Stimulated activated CD8-positive, alpha-beta memory T cell treated with anti-CD3 and anti-CD28 coated beads, Interleukin-12 subunit alpha, Interleukin-12 subunit beta, amount 100 ng/mL, for 4 hours (primary cell): ENCODE data around the gene HRH4.
A peak's percentile ranks its signal among the peaks of the same experiment; 100 is the strongest.

ENCODE experiments used
- DNase-seq: peaks from one replicate; pipeline ENCODE4 v3.0.0-alpha.2; 2020; ENCODE audit warnings: low read depth

Gene HRH4, protein sequence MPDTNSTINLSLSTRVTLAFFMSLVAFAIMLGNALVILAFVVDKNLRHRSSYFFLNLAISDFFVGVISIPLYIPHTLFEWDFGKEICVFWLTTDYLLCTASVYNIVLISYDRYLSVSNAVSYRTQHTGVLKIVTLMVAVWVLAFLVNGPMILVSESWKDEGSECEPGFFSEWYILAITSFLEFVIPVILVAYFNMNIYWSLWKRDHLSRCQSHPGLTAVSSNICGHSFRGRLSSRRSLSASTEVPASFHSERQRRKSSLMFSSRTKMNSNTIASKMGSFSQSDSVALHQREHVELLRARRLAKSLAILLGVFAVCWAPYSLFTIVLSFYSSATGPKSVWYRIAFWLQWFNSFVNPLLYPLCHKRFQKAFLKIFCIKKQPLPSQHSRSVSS

DNA sequence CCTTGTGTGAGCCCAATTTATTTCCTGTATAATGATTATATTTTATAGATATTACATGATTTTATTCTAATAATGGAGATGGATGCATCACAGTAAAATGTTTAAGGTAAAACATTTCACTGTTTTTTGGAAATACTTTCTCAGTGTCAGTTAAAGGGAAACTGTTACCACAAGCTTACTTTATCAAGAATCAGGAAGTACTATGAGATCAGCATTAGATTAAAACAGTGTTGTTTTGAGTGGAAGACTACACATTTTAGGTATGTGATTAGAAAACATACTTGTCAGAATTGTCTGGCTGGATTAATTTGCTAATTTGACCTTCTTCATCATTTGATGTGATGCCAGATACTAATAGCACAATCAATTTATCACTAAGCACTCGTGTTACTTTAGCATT lies at the start of gene HRH4:
Gene HRH4, plus strand, starts transcription at position 250 of the 400 bp plus-strand sequence. Its CDS starts 92 bp downstream, at position 342.
- no peak for DNase-seq

DNA sequence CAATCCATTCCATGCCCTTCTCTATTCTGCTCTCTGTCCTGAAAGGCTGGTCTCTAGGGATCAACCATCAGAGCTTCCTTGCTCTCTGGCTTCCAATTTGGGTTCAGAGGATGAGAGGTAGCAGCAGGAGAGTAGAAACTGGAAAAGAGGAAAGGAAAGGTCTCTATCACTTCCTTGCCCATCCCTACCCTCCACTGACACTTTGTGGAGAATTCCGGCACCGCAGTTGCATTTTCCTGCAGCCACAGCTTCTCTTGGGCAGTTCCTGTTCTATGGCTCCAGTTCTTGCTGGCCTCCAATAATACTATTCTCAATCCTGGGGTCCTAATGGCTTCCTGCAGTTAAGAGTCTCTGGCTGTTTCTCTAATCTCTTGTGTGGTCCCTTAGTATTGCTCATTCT lies 47.3 kb upstream of the HRH4 start:
- no peak for DNase-seq

DNA sequence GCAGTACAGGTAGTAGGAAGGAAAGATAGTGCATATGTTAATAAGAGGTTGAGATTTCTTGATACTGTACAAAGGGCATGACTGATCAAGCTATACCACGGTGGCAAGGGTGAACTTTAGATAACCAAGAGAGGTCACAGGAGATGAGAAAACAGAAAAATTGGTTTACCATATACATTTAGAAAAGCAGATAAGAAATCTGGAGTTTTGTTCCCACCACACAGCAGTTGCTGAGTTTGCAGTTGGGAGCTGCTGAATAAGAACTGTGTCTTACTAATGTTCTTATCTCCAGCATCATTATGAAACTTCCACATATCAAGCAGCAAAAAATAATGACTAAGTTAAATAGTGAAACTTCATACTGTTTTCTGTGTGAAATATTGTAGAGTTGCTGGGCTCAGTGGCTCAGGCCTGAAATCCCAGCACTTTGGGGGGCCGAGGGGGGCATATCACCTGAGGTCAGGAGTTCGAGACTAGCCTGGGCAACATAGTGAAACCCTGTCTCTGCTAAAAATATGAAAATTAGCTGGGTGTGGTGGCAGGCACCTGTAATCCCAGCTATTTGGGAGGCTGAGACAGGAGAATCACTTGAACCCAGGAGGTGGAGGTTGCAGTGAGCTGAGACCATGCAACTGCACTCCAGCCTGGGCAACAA lies 46.0 kb upstream of the HRH4 start:
- DNase-seq, result no peak

DNA sequence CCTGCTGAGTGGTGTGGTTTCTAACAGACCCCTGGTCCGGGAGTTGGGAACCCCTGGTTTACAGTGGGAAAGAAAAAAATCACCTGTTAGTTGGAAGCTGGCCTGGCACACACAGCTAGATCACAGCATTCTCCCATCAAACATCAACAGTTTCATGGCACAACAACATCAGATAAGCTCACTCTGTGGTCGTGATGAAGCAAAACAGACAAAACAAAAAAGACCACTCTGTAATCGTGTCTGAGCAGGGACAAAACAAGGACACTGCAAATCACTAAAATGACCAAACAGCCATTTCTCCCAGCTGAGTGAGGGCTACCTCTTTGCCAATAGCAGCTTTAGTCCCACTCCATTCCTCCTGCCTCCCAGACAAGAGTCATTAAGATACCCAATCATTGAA lies 43.0 kb upstream of the HRH4 start:
- no peak for DNase-seq

DNA sequence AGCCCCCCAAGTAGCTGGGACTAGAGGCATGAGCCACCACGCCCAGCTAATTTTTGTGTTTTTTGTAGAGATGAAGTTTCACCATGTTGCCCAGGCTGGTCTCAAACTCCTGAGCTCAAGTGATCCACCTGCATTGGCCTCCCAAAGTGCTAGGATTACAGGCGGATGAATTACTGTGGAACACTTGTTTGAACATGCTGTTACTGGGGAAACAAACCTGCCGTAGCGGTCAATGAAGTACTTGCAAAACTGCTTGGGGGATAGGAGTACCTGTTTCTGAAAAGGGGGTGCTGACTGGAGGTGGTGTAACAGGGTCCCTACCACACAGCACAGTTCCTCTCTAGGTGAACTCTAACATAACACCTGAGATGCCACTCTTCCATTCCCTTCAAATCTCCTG lies 39.9 kb upstream of the HRH4 start:
- DNase-seq, result no peak

DNA sequence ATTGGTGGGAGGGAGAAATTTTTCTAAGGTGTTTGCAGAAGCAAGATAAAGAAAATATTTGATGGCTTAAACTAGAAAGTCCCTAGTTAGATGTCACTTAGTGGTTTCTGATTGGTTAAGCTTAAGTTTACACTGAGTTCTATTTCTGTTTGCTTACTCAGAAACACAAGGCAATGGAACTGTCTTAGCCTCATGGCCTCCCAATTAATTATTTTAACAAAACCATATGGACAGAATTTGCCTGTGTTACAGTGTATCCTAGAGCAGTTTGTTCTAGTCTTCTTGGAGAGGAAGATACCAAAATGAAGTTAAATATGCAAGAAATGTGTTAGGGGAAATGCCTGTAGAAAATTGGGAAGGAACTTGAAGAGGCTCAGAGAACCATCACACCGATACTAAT lies 38.6 kb upstream of the HRH4 start:
- DNase-seq, result no peak

DNA sequence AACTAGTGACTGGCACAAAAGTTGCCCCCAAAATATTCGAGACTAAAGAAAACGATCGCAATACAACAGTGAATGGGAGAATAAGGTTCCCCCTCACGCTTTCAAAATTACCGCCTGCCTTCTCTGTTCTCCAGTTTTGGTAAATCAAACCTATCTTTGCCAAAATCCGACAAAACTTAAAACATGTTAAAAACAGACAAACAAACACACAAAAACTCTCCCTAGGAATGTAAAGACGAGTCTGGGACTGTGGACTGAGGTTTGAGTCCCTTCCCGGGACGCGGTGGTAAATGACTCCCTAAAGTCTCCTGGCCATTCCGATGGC lies 34.4 kb upstream of the HRH4 start:
- no peak for DNase-seq

DNA sequence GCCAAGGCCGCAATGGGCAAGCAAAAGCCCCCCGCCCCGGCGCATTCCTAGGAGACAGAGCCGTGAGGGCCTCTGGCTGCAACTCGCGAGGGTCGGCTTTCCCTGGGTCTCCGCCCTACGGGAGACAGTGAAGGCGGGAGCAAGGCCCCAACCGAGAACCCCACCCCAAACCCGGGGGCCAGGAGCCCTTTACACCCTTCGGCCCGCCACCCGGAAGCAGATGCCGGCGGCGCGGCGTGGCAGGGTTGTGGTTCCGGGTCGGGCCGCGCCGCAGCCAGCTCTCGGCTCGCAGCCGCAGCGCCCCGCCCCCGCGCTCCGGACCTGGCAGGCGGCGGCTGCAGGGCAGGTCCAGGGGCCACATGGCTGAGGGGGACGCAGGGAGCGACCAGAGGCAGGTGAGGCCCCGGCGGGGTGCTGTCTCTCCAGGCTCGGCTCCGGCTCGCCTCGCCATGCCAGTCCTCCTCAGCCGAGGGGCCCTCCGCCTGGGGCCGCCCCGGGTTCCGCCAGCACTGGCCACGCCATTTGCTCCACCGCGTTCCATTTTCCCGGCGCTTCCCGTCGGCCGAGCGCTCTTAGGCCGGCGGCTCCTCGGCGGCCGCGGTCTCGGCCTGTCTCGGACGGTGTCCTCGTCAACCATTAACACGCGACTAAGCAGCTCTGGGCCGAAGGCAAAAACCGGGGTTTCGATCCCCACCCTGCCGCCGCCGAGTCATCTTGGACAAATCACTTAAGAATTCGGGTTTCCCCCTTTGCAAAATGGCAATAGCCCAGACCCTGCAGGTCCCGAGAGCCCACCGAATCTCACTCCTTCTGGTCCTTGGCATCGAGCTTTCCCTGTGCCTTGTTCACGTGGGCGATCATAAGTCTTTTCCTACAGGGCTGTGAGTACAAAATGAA lies 33.8 kb upstream of the HRH4 start, which contains the start of gene IMPACT:
Gene IMPACT, plus strand, starts transcription at position 273 of the 897 bp plus-strand sequence. Its CDS starts 87 bp downstream, at position 360.
- DNase-seq, result peak; percentile 71

DNA sequence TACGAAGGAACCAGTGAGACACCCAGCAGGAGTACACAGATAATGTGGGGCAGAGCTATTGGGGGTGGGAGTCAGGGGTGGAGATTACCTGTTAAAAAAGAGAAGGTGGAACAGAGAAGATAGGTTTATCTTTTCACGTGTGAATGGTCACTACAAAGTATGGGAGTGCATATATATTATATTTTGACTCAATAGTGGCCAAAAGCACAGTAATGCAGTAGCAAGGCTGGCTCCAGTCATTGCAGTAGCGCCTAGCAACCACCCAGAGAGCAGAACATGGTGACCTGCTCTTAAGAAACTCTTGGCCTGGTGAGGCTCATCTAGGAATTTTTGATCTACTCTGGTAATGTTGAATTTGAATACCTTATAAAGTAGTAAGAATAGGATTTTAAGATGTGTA lies 33.0 kb upstream of the HRH4 start:
- no peak for DNase-seq

DNA sequence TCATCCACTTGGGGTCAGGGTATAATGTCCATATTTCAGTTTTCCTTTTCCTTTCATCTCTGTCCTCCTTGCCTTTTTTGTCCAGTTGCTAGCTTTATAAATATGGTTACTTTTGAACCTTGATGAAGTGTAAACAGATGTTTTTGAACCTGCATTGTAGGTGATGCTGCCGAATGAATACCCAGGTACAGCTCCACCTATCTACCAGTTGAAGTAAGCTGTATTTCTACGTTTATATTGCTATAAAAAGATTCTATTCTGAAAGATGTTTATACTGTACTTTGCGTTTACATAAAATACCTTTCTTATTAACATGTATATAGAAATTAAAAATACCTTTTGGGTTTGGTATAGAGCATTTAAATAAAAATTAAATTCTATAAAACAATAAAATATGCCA lies 31.7 kb upstream of the HRH4 start:
- no peak for DNase-seq

DNA sequence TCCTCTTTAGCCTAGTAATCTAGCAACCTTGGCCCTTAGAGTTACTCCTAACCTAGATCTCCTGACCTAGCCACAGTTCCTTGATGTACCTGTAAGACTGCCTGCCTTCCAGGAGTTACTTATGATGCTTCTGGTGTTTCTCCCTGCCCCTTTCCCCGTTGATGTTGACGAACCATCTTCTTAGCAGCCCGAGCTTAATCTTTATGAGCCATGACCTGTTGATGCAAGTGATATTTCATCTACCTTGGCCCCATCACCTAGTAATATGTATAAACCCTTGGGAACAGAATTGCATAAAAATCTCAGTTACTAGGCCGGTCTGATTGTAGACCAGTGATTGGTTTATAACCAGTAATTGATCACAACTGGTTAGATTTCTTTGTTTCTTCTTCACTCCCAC lies 31.2 kb upstream of the HRH4 start:
- no peak for DNase-seq

DNA sequence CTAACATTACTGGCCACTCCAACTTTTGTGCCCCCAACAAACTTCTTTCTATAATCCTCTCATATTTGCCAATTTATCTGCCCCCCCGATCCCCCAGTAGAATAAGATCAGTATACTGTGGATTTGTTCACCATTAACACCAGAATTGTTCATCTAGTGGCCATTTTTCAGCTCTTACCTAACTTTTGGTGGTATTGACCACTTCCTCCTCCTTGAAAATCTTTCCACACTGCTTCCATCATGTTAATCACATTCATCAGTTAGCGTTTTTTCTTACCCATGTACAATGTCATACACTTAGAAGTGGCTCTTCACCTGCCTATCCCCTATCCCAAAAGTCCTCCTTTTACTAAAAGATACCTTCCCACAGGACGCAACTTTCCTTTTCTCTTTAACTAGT lies 27.8 kb upstream of the HRH4 start:
- DNase-seq, result no peak

DNA sequence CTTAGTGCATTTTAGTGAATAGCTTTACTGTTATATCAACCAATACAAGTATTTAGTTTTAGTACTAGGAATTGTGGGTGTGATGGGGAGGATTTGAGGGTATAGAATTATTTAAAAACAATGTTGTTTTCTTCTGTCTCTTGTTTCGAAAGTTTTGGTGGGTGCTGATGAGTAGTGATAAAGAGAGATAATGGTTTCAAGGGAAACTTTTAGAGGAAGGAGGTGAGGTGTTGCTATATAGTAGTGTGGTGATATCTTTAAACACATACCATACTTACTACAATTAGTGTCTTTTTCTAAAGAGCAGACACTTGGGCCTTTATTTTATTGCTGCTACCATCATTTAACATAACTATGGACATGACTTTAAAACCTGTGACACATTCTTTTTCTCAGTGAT lies 23.5 kb upstream of the HRH4 start:
- no peak for DNase-seq

DNA sequence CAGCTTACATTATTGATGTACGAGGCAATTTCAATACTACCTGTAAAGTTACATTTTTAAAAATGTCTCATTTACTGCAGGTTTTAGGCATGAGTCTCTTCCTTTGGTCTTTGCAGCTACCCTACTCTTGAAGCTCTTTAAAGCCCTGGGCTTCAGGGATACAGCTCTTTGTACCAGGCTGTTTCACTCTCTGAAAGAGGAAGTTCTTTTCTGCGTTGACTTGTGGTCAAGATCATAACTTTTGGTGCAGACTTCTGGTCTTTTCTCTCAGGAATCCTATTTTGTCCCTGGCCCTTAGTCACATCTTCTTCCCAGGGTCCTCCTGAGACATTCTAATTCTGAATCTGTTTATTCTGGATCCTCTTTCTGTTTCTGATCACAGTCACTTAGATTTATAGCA lies 16.6 kb upstream of the HRH4 start:
- DNase-seq, result no peak

DNA sequence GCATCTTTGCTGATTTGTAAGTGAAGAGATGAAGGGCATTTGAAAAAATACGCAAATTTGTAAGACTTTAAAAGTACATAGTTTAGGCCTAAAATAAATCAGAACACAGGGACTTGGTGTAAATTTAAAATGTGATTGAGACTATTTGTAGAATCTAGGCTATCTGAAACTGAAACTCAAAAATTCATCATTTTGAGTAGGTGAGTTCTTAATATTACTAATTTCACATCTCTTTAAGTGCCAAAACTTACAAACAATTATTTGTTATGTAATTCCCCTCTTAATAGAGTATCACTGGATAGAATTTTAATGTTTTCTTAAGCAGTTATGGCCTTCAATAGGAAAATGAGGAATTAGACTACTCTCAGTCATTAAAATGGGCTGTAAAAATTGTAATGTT lies 14.0 kb upstream of the HRH4 start:
- DNase-seq, result no peak

DNA sequence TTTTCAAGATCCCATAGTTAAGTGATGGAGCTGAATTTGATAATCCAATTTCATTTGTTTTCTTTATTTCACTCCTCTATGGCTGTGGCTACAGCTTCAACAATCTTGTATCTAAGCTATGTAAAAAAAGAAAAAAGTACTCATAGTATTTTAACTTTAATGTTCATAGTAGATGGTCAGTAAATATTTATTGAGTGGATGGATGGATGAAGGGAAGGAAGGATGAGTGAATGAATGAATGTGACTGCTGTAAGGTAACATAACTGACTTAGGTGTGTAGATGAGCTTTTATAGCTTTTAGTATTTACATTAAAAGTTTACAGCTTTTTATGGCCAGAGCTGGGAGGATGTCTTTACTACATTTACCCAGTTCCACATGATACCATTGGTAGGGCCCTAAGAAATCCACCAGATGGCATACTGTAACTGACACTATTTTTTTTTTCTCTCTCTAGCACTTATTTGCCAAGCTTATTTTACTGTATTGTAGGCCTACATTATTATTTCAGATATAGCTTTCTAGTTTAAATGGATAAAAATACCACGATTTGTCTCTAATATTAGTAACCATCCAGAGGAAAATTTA lies 13.4 kb upstream of the HRH4 start:
- no peak for DNase-seq

DNA sequence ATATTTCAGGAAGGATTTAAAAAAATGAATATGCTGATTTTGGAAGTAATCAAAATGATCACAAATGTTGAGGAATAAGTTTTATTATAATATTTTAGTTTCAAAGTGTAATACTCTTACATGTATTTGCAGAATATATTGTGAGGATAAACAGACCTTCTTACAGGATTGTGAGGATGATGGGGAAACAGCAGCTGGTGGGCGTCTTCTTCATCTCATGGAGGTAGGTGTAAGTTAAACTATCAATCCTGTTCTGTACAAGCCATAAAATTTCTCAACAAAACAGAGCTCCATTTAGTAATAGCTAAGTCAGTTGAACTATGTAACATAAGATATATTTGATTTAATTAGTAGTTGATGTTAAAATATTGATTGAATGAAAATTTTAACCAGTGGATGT lies 12.5 kb upstream of the HRH4 start:
- no peak for DNase-seq

DNA sequence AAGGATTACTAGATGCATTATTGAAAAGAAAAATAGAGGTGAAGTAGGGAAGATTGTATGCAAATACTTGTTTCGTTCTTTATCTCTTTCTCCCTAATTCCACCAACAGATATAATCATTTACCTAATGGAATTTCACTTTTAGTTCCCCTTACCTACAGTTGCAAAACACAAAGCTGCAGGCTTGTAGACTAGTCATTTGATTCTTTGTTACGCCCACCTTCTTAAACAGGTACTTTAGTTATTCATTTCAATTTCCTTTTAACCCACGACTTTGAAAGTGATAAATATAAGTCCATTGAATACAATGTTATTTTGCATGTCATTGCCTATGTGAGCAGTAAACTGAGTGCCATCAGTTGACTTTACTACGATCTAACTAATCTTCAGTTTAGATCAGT lies 3.9 kb upstream of the HRH4 start:
- no peak for DNase-seq

DNA sequence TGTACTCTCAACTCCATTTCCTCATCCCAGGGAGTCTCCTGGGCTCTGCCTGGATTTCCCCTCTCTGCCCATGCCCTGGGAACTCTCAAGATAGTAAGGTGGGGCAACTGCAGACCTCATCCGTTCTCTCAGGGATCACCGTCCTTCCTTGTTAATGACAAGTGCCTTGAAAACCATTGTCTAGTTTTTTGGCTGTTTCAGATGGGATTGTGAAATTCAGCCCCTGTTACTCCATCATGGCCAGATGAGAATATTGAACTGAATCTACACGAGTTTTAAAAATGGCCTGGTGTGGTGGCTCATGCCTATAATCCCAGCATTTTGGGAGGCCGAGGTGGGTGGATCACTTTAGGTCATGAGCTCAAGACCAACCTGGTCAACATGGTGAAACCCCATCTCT lies 665 bp upstream of the HRH4 start:
- DNase-seq, result no peak

DNA sequence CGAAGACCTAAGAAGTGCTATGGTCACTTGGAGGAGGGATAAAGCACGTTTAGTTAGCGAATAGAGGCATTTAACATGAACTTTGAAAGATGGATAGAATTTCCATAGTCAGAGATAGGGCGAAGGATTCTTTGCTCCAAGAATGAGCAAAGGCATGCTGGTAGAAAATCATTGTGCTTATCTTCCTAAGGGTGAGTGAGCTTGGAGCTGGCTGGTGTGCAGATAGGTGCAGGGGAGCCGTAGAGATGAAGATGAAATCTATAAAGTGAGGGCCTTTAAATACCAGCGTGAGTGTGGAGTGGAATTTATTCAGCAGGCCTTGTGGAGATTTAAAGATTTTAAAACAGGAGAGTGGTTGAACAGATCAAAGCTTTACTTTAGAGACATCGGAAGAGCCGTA lies 1.6 kb downstream of the HRH4 start:
- DNase-seq, result no peak

DNA sequence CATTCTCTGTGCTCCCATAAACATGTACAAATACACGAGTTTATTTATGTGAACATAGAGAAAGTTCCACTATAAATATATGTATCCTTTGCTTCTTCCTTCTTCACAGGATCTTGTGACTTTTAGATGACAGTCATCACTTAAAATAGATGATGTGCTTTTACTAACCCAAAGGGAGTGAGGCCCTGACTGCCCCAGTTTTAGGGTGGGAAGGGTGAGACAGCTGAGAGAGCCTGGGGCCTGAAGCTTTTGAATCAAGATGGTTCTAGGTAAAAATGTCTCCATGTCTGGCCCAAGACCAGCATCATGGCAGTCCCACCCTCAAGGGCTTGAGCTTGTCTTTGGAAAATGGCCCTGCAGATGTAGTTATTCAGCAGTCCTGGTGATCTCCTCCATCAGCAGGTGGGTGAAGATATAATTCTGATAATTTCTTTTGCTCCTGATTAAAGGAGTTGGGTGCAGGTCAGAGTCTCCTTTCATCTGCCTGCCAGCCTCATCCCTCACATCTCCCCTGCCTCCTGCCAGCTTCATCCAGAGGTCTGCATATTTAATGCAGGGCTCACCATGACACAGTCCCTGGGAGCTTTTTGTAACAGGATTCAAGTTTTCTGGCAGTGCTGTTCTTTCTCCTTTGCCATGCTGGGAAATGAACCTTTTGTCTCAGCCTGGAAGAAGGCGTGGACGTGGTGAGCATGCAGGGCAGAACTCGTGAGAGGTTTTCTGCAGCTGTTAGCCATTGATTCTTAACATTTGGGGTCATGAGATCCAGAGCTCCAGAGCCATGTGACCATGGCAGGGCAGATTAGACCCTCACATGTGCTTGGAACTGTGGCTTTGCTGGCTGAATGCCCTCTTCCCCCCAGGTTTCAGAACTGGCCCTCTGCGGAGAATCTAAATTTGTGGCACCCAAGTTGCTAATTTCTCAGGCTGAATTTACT lies 2.7 kb downstream of the HRH4 start:
- DNase-seq, result no peak
